Endothelial cell of umbilical vein (primary cell): Measurements from ENCODE around the gene KLB. TPM values are rescaled to one million over a fixed set of nuclear protein-coding genes. Genes with fewer than 3 reads are reported as not detected.

ENCODE experiments used
- BruUV-seq: library from RNA; stranded (reverse); fragments of 400-500 nt; replicated peaks from 2 replicates; lab custom pipeline; 2021; lab: Mats Ljungman, UMichigan
- CTCF ChIA-PET: fragments of 300-600, 350-600 bp; sonication (Branson Sonifier 250); formaldehyde crosslinking; loops from one replicate; lab custom pipeline; 2021; ENCODE audit warnings: antibody characterized with exemption, inconsistent platforms; lab: Charles Lee
- POLR2A ChIA-PET: fragments of 300-600, 350-600 bp; sonication (Branson Sonifier 250); formaldehyde crosslinking; loops from one replicate; lab custom pipeline; 2021; ENCODE audit warnings: antibody characterized with exemption, inconsistent platforms; lab: Charles Lee
- DNase-seq: peaks from one replicate; pipeline ENCODE4 v3.0.0-alpha.2; 2011; ENCODE audit warnings: low read depth, low spot score
- FAIRE-seq: peaks from 2 replicates; lab custom pipeline; 2011; peaks lifted over from hg19 to GRCh38; lab: Jason Lieb, UNC
- H2AFZ ChIP-seq: 2 replicates; pipeline ENCODE4 v1.6.0; 2012; ENCODE audit warnings: low read depth, low read length, control low read depth, inconsistent platforms
- H3K27ac ChIP-seq: 2 replicates; pipeline ENCODE4 v1.5.1; 2011; ENCODE audit warnings: low read depth, mild to moderate bottlenecking, control low read depth, low read length, moderate library complexity; ENCODE audit not compliant: insufficient read depth
- H3K27me3 ChIP-seq, 2 experiments: 2 replicates each; pipeline versions ENCODE4 v1.6.0 to v1.6.1; 2011; ENCODE audit warnings: low read length in 2 of 2, mixed read lengths in 1 of 2; ENCODE audit not compliant: control insufficient read depth in 2 of 2, insufficient read depth in 2 of 2
- H3K36me3 ChIP-seq, 2 experiments: 2 replicates in 1 of 2; 3 replicates in 1 of 2; pipeline ENCODE4 v1.5.1; 2011; ENCODE audit warnings: low read length in 2 of 2, mild to moderate bottlenecking in 1 of 2, moderate library complexity in 1 of 2; ENCODE audit not compliant: control insufficient read depth in 2 of 2, insufficient read depth in 2 of 2; ENCODE audit errors: extremely low read depth in 1 of 2
- H3K4me1 ChIP-seq: 3 replicates; pipeline ENCODE4 v1.5.1; 2011; ENCODE audit warnings: mild to moderate bottlenecking, low read length; ENCODE audit not compliant: control insufficient read depth, insufficient read depth; ENCODE audit errors: extremely low read depth
- H3K4me2 ChIP-seq: 2 replicates; pipeline ENCODE4 v1.6.1; 2011; ENCODE audit warnings: low read length, control low read depth, mixed read lengths; ENCODE audit not compliant: insufficient read depth
- H3K4me3 ChIP-seq, 3 experiments: fragments of 200-600 bp in 1 of 3; sonication (generic), shearing (Covaris generic) in 1 of 3; replicated peaks in 1 of 3; 2 replicates each; pipeline ENCODE4 v1.5.1; 2011 to 2016; ENCODE audit warnings: control low read depth in 3 of 3, low read length in 3 of 3, mild to moderate bottlenecking in 2 of 3, inconsistent platforms in 1 of 3, low read depth in 1 of 3, moderate library complexity in 1 of 3; ENCODE audit not compliant: insufficient read depth in 1 of 3
- H3K79me2 ChIP-seq: 2 replicates; pipeline ENCODE4 v1.6.0; 2012; ENCODE audit warnings: low read length, inconsistent platforms; ENCODE audit not compliant: control insufficient read depth, insufficient read depth
- H3K9ac ChIP-seq: replicated peaks from 2 replicates; pipeline ENCODE3; 2011; ENCODE audit warnings: low read length, control low read depth; ENCODE audit not compliant: insufficient read depth; ENCODE audit errors: extremely low read depth
- H3K9me1 ChIP-seq: replicated peaks from 3 replicates; pipeline ENCODE4 v1.6.0; 2011; ENCODE audit warnings: mild to moderate bottlenecking, low read length; ENCODE audit not compliant: control insufficient read depth, insufficient read depth; ENCODE audit errors: extremely low read depth
- H3K9me3 ChIP-seq: replicated peaks from 2 replicates; pipeline ENCODE4 v1.5.1; 2012; ENCODE audit warnings: low read length, inconsistent platforms; ENCODE audit not compliant: control insufficient read depth, insufficient read depth
- H4K20me1 ChIP-seq: replicated peaks from 2 replicates; pipeline ENCODE3; 2011; ENCODE audit warnings: mild to moderate bottlenecking, low read length; ENCODE audit not compliant: control insufficient read depth, insufficient read depth; ENCODE audit errors: extremely low read depth
- CTCF ChIP-seq, 2 donors: IDR thresholded peaks; 1 replicate in 1 of 2; 2 replicates in 1 of 2; pipeline ENCODE4 v1.5.1; 2011; ENCODE audit warnings: low read length in 2 of 2, mild to moderate bottlenecking in 2 of 2, moderate library complexity in 2 of 2, control low read depth in 1 of 2, inconsistent platforms in 1 of 2, low read depth in 1 of 2; ENCODE audit not compliant: insufficient read depth in 1 of 2; ENCODE audit errors: extremely low read depth in 1 of 2
- EZH2 ChIP-seq: IDR thresholded peaks from 2 replicates; pipeline ENCODE4 v1.6.1; 2012; ENCODE audit warnings: borderline replicate concordance, low read depth, mild to moderate bottlenecking, moderate library complexity, low read length, inconsistent platforms; ENCODE audit not compliant: severe bottlenecking
- FOS ChIP-seq: IDR thresholded peaks from 2 replicates; pipeline ENCODE4 v1.6.1; 2011; ENCODE audit warnings: mild to moderate bottlenecking, low read length, moderate library complexity, borderline replicate concordance; ENCODE audit not compliant: insufficient read depth
- GATA2 ChIP-seq: IDR thresholded peaks from 2 replicates; pipeline ENCODE4 v1.7.0; 2011; ENCODE audit warnings: low read depth, mild to moderate bottlenecking, moderate library complexity, mixed read lengths, low read length; ENCODE audit not compliant: insufficient read length, insufficient read depth
- JUN ChIP-seq: IDR thresholded peaks from 2 replicates; pipeline ENCODE4 v1.6.1; 2011; ENCODE audit warnings: borderline replicate concordance, low read depth; ENCODE audit not compliant: insufficient read length, insufficient read depth
- MAX ChIP-seq: IDR thresholded peaks from 2 replicates; pipeline ENCODE4 v1.6.1; 2011; ENCODE audit not compliant: insufficient read depth, insufficient read length
- MYC ChIP-seq: IDR thresholded peaks from one replicate; pipeline ENCODE4 v1.6.1; 2011; ENCODE audit warnings: mild to moderate bottlenecking, low read depth, low read length
- POLR2A ChIP-seq: IDR thresholded peaks from 2 replicates; pipeline ENCODE4 v1.6.1; 2012; ENCODE audit warnings: low read depth, mild to moderate bottlenecking, control low read depth, low read length
- POLR2AphosphoS5 ChIP-seq: IDR thresholded peaks from 2 replicates; pipeline ENCODE4 v1.6.1; 2012; ENCODE audit warnings: low read depth, mild to moderate bottlenecking, control low read depth, low read length, moderate library complexity; ENCODE audit not compliant: insufficient read depth
- dilution Hi-C: fragments of 300-500 bp; cut with MboI; formaldehyde crosslinking; loops from one replicate; pipeline ENCODE4 v1.15.0; 2019; ENCODE audit warnings: low sequenced_read_pairs; ENCODE audit not compliant: extremely low pct_ligation_motif_present
- intact Hi-C: fragments of 100-400 bp; cut with micrococcal nuclease; formaldehyde crosslinking; loops from one replicate; pipeline ENCODE4 v1.10.0; 2022
- polyA plus RNA-seq, 4 experiments: library from polyadenylated mRNA; depleted of rRNA in 3 of 4; stranded (reverse) in 3 of 4; unstranded in 1 of 4; fragments of >200 nt; gene quantifications; 2 replicates each; pipeline versions ENCODE4 v1.2.1 to v1.2.3, GENCODE V29; 2011 to 2012; ENCODE audit warnings: missing spikeins in 1 of 4
- total RNA-seq: library from RNA; stranded (reverse); gene quantifications from 2 replicates; pipeline ENCODE4 v1.2.3, GENCODE V29; 2021

The KLB gene
- total and polyA plus RNA-seq, 2 donors (not counting 3 experiments of a cell fraction or from before 2014, with no cell fraction given) = 0.01 TPM; not detected in 1

- no TSS peak for BruUV-seq
- H3K36me3 ChIP-seq = no peaks in the 10 kb centered on the region
- POLR2A ChIA-PET = no interaction called here
These were observed 73.5 kb downstream of the KLB start for GRCh38 chr4:39480251-39480650.

More at GRCh38 chr4:39480251-39480650, 73.5 kb downstream of the KLB start:
- Histone ChIP-seq H3K4me2 (no peak overlapping the region), H3K4me3 (no peak overlapping the region), H3K9ac (no peak overlapping the region), H3K9me3 (no peaks in the 10 kb centered on the region), H4K20me1 (no peaks in the 10 kb centered on the region), H3K79me2 (no peaks in the 10 kb centered on the region), H3K27ac (no peak overlapping the region), H3K27me3 (no peaks in the 10 kb centered on the region), H3K4me1 (no peaks in the 10 kb centered on the region), H3K9me1 (no peaks in the 10 kb centered on the region), H2AFZ (no peak overlapping the region)
- no peak for FAIRE-seq
- intact Hi-C loops = no loop called here
- no peak for DNase-seq
- CTCF ChIA-PET = interaction anchor here (0.7 to 2.2 kb wide), 2 partner anchors 8 to 11 kb away, joined by 3 to 14 read pairs; no protein-coding TSS in a partner anchor
- TF ChIP-seq MAX (no peak), POLR2A (no peak), POLR2AphosphoS5 (no peak), FOS (no peak), GATA2 (no peak), JUN (no peak), CTCF (IDR thresholded peaks at IDR 0.05; ENCODE audit: extremely low read depth in 1 of 2, insufficient read depth in 1 of 2, low read depth in 1 of 2, low read length in 2 of 2) (no peak), EZH2 (no peak), MYC (no peak)
- dilution Hi-C loops = no loop called here
